Measurements from ENCODE around the gene RGSL1. TPM values are rescaled to one million over a fixed set of nuclear protein-coding genes. Genes with fewer than 3 reads are reported as not detected.

RGSL1 gene
- total and polyA plus RNA-seq, 9 donors: not detected

DNA sequence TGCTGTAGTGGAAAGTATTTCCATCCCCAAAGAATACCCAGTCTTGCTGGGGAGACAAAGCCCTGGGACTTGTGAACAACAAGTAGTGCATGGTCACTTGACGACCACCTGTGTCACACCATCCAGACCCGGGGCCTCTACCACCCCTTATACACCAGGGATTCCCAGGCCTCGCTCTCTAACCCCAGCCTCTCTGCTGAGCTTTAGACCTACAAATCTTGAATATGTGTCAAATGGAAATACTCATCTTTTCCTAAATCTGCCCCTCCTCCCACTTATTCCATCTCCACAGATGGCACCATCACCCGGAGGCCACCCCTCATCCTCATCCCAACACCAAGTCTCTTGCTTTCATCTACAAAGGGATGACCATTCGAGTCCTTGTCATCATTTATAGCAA, 140.0 kb downstream of the RGSL1 start:
- no peak for TF ChIP-seq POLR2A (IDR thresholded peaks at IDR 0.05)
- no peak for TF ChIP-seq EP300 (IDR thresholded peaks at IDR 0.05)
- H3K9me3 ChIP-seq: no peaks in the 10 kb centered on the region
- H3K27ac ChIP-seq: peak overlapping the region in 1 of 2 donors; percentile 95
- H3K4me3 ChIP-seq: no peak overlapping the region
- no peaks in the 10 kb centered on the region for H3K27me3 ChIP-seq
- H3K36me3 ChIP-seq: no peaks in the 10 kb centered on the region
- DNase-seq: no peak
- no peaks in the 10 kb centered on the region for H3K4me1 ChIP-seq (ENCODE audit: insufficient read depth)
- WGBS, 3 donors: 91 to 92% (median 91%) methylated on average over 5 of the region's 5 CpGs
- intact Hi-C loops (cut with DNase I): loop anchor here in 3 of 4 donors (5.0 to 10.0 kb wide), 3 partner anchors 185 to 505 kb away; partner anchors contain the start of gene TEDDM1 (in 1 of the 3)

- 37 to 38% (median 37%) methylated on average over 4 of the region's 4 CpGs for WGBS, 3 donors
- H3K27me3 ChIP-seq: no peaks in the 10 kb centered on the region
- no peaks in the 10 kb centered on the region for H3K9me3 ChIP-seq
- H3K4me3 ChIP-seq: no peak overlapping the region
- intact Hi-C loops (cut with DNase I): loop anchor here in 2 of 4 donors (5.0 kb wide), 2 partner anchors 508 to 513 kb away; no protein-coding TSS in a partner anchor
- no peak overlapping the region for H3K27ac ChIP-seq
- no peaks in the 10 kb centered on the region for H3K36me3 ChIP-seq
- H3K4me1 ChIP-seq (ENCODE audit: insufficient read depth): no peaks in the 10 kb centered on the region
- TF ChIP-seq POLR2A (IDR thresholded peaks at IDR 0.05): no peak
- TF ChIP-seq, protein P1, sequence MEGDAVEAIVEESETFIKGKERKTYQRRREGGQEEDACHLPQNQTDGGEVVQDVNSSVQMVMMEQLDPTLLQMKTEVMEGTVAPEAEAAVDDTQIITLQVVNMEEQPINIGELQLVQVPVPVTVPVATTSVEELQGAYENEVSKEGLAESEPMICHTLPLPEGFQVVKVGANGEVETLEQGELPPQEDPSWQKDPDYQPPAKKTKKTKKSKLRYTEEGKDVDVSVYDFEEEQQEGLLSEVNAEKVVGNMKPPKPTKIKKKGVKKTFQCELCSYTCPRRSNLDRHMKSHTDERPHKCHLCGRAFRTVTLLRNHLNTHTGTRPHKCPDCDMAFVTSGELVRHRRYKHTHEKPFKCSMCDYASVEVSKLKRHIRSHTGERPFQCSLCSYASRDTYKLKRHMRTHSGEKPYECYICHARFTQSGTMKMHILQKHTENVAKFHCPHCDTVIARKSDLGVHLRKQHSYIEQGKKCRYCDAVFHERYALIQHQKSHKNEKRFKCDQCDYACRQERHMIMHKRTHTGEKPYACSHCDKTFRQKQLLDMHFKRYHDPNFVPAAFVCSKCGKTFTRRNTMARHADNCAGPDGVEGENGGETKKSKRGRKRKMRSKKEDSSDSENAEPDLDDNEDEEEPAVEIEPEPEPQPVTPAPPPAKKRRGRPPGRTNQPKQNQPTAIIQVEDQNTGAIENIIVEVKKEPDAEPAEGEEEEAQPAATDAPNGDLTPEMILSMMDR (IDR thresholded peaks at IDR 0.05): peak; percentile 43 to 77 (median 52)
- peak; percentile 32 to 79 (median 66) for DNase-seq
These were observed 145.8 kb downstream of the RGSL1 start for GRCh38 chr1:182595641-182596240.

DNA sequence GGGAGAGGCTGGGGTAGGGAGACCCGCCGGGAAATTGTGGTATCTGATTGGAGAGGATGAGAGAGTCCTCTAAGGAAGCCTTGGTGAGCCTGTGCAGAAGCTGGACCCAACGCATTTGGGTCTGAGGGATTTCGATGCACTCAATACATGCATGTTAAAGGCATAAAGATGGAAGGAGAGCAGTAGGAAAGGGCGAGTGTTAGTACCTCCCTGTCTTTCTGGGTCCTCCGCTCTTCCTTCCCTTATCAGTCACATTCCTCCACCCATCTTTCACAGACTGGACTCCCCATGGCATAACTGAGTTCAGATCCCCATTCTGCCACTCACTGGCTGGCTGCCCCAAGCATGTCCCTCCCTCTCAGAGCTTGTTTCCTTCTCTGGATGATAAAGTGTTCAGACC, 147.0 kb downstream of the RGSL1 start:
- DNase-seq: no peak
- H3K27me3 ChIP-seq: no peaks in the 10 kb centered on the region
- no peaks in the 10 kb centered on the region for H3K9me3 ChIP-seq
- H3K36me3 ChIP-seq: no peaks in the 10 kb centered on the region
- H3K27ac ChIP-seq: no peak overlapping the region
- intact Hi-C loops (cut with DNase I): loop anchor here in 2 of 4 donors (5.0 kb wide), 2 partner anchors 510 to 515 kb away; no protein-coding TSS in a partner anchor
- no peak for TF ChIP-seq POLR2A (IDR thresholded peaks at IDR 0.05)
- no peak for TF ChIP-seq EP300 (IDR thresholded peaks at IDR 0.05)
- TF ChIP-seq, protein P1 (IDR thresholded peaks at IDR 0.05): no peak
- 80 to 82% (median 81%) methylated on average over 6 of the region's 6 CpGs for WGBS, 3 donors
- H3K4me1 ChIP-seq (ENCODE audit: insufficient read depth): no peaks in the 10 kb centered on the region
- H3K4me3 ChIP-seq: no peak overlapping the region

DNA sequence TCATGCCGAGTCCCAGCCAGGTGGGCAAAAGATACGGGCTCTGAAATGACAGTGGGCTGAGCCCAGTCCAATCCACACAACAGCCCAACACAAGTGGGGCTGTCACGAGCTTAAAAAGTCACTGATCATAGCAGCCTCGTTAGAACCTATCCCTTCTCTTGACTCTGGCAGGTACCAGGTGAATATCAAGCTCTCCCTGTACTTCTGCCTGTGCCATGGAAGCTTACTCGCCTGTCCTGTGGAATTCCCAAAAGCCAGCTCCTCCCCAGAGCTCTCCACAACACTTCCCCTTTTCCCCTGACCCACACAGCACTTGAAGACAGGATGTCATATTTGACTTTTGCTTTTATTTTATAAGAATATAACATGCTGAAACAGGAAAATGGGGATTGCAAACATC, 148.3 kb downstream of the RGSL1 start:
- Histone ChIP-seq H3K4me3 (no peak overlapping the region), H3K27ac (no peak overlapping the region), H3K36me3 (no peaks in the 10 kb centered on the region), H3K9me3 (no peaks in the 10 kb centered on the region), H3K27me3 (no peaks in the 10 kb centered on the region), H3K4me1 (ENCODE audit: insufficient read depth) (peaks cover under 1% of the 10 kb centered on the region)
- 79 to 83% (median 80%) methylated on average over 5 of the region's 5 CpGs for WGBS, 3 donors
- TF ChIP-seq, protein P1 (IDR thresholded peaks at IDR 0.05): no peak
- TF ChIP-seq EP300 (IDR thresholded peaks at IDR 0.05) (no peak), POLR2A (IDR thresholded peaks at IDR 0.05) (no peak)
- intact Hi-C loops (cut with DNase I): loop anchor here in 2 of 4 donors (5.0 kb wide), 2 partner anchors 511 to 516 kb away; no protein-coding TSS in a partner anchor
- no peak for DNase-seq

DNA sequence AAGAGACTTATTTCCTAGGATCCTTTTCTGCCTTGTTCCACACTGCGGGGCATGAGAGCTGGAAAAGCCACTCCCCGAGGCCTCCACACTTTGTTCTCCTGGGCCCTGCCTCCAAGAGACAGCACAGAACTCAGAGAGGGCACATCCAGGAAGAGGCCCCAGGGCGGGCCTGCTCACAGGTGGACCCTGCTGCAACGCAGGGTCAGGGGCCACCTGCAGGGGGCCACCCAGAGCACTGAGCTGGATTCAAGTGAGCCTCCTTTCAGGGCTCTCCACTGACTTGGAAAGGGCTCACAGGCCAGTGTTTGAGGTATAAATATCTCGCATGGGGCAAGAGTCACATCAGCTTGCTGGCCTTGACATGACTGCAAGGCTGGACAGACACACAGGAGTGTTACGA, 149.4 kb downstream of the RGSL1 start:
- intact Hi-C loops (cut with DNase I): loop anchor here in 2 of 4 donors (1.0 to 5.0 kb wide), 3 partner anchors 186 to 517 kb away; no protein-coding TSS in a partner anchor
- H3K27ac ChIP-seq: no peak overlapping the region
- no peak for DNase-seq
- H3K4me3 ChIP-seq: no peak overlapping the region
- peaks cover 6% of the 10 kb centered on the region for H3K4me1 ChIP-seq (ENCODE audit: insufficient read depth)
- H3K9me3 ChIP-seq: no peaks in the 10 kb centered on the region
- 72 to 78% (median 78%) methylated on average over 6 of the region's 6 CpGs for WGBS, 3 donors
- no peaks in the 10 kb centered on the region for H3K27me3 ChIP-seq
- TF ChIP-seq, protein P1 (IDR thresholded peaks at IDR 0.05): no peak
- TF ChIP-seq EP300 (IDR thresholded peaks at IDR 0.05) (no peak), POLR2A (IDR thresholded peaks at IDR 0.05) (no peak)
- H3K36me3 ChIP-seq: no peaks in the 10 kb centered on the region
